Ovary (tissue), 9 donors: ENCODE measurements around the gene CRLF1. TPM values are rescaled to one million over a fixed set of nuclear protein-coding genes. Genes with fewer than 3 reads are reported as not detected.
A peak's percentile ranks its signal among the peaks of the same experiment; 100 is the strongest.

ENCODE experiments used
- DNase-seq, 5 donors: peaks; one replicate each; pipeline ENCODE4 v3.0.0-alpha.2; 2019 to 2020
- H3K27ac ChIP-seq, 2 donors: fragments of 200-600 bp; one replicate each; pipeline versions ENCODE4 v1.5.1 to v1.8.0; 2019 to 2022
- H3K27me3 ChIP-seq: fragments of 200-600 bp; one replicate; pipeline ENCODE4 v1.8.0; 2022
- H3K36me3 ChIP-seq: fragments of 200-600 bp; sonication (generic); one replicate; pipeline ENCODE4 v1.5.1; 2019
- H3K4me1 ChIP-seq: one replicate; pipeline ENCODE4 v1.8.1; 2013; ENCODE audit warnings: mild to moderate bottlenecking, moderate library complexity; ENCODE audit not compliant: insufficient read depth
- H3K4me3 ChIP-seq: fragments of 200-600 bp; sonication (generic); one replicate; pipeline ENCODE4 v1.5.1; 2017
- H3K9me3 ChIP-seq, 2 donors: fragments of 200-600 bp in 1 of 2; sonication (generic) in 1 of 2; one replicate each; pipeline versions ENCODE4 v1.5.1 to v1.8.1; 2013 to 2019; ENCODE audit warnings: mild to moderate bottlenecking in 1 of 2, moderate library complexity in 1 of 2
- CTCF ChIP-seq, 3 donors: fragments of 450-650 bp in 2 of 3; fragments of 200-600 bp in 1 of 3; IDR thresholded peaks; one replicate each; pipeline versions ENCODE4 v1.5.1 to v1.8.0; 2016 to 2022; ENCODE audit warnings: antibody characterized with exemption in 3 of 3, mild to moderate bottlenecking in 1 of 3
- EP300 ChIP-seq: sonication (generic); formaldehyde crosslinking; IDR thresholded peaks from one replicate; pipeline ENCODE4 v1.6.1; 2017; ENCODE audit warnings: antibody characterized with exemption
- POLR2A ChIP-seq: fragments of 450-650 bp; IDR thresholded peaks from one replicate; pipeline ENCODE4 v1.6.1; 2017; ENCODE audit warnings: antibody characterized with exemption, mild to moderate bottlenecking, moderate library complexity
- WGBS, 3 donors: extraction: QIAGEN DNeasy Blood & Tissue Kit in 1 of 3; methylation state at CpG; one replicate each; pipeline versions ENCODE4 v1.1.5 to v1.1.7; 2013 to 2017; 5-methylcytosine and 5-hydroxymethylcytosine counted together
- intact Hi-C, 4 donors: fragments of 100-400 bp; cut with DNase I; formaldehyde crosslinking; loops; one replicate each; pipeline versions ENCODE4 v1.11.0 to v1.15.1; 2022 to 2023
- polyA plus RNA-seq, 2 donors: library from polyadenylated mRNA; stranded (reverse); fragments of 200-250 nt in 1 of 2; fragments of 350-450 nt in 1 of 2; fragmentation: Illumina TruSeq in 1 of 2; extraction: RNeasy Lipid Tissue Mini Kit (QIAGEN cat#74804) in 1 of 2; gene quantifications; one replicate each; pipeline ENCODE4 v1.2.3, GENCODE V29; 2013 to 2014
- total RNA-seq, 7 donors: library from RNA; depleted of rRNA in 2 of 7; stranded (reverse); fragments of >200 nt in 2 of 7; fragmentation: NEBNext Ultra II Directional in 3 of 7; extraction: Animal tissue kit (Norgen Biotek cat#: 25700) in 3 of 7; gene quantifications; one replicate each; pipeline versions ENCODE4 v1.1.0 to v1.2.4, GENCODE V29; 2016 to 2023
- donor health status: DM: no; HTN: no; CAD: no; lungs with moderate emphysema.
- donor health status: DM: no; HTN: no; CAD: no.
- donor health status: Bipolar disorder and iron deficiency.
- donor health status: DM: yes; HTN: yes; CAD: no.
- donor health status: DM: no; HTN: no; CAD: no.
- donor health status: DM: yes; HTN: yes; CAD: no.

CRLF1 gene
- total and polyA plus RNA-seq, 9 donors = 0.51 to 1.2 (median 1.0) TPM; not detected in 3

GRCh38 chr19:18645035-18645511 lies 38.5 kb upstream of the CRLF1 start:
- Histone ChIP-seq H3K27ac (no peak overlapping the region), H3K9me3 (no peaks in the 10 kb centered on the region), H3K27me3 (no peaks in the 10 kb centered on the region), H3K4me1 (peaks cover 10% of the 10 kb centered on the region), H3K36me3 (no peaks in the 10 kb centered on the region), H3K4me3 (no peak overlapping the region)
- no peak for DNase-seq
- WGBS, 3 donors = 85 to 88% (median 88%) methylated on average over 13 of the region's 13 CpGs
- TF ChIP-seq POLR2A (no peak), EP300 (no peak), CTCF (IDR thresholded peaks at IDR 0.05) (no peak)
- intact Hi-C loops = no loop called here

- Histone ChIP-seq H3K4me1 (peaks cover 8% of the 10 kb centered on the region), H3K27ac (no peak overlapping the region), H3K4me3 (no peak overlapping the region), H3K9me3 (no peaks in the 10 kb centered on the region), H3K27me3 (no peaks in the 10 kb centered on the region), H3K36me3 (no peaks in the 10 kb centered on the region)
- DNase-seq = no peak
- intact Hi-C loops = no loop called here
- 72 to 78% (median 75%) methylated on average over 15 of the region's 15 CpGs for WGBS, 3 donors
- TF ChIP-seq CTCF (IDR thresholded peaks at IDR 0.05) (no peak), EP300 (no peak), POLR2A (no peak)
Measured at GRCh38 chr19:18644196-18645034, 37.8 kb upstream of the CRLF1 start.

GRCh38 chr19:18639706-18640243 lies 33.2 kb upstream of the CRLF1 start:
- no peak for DNase-seq
- no peaks in the 10 kb centered on the region for H3K36me3 ChIP-seq
- intact Hi-C loops = no loop called here
- no peak for TF ChIP-seq POLR2A
- TF ChIP-seq EP300 = no peak
- TF ChIP-seq CTCF (IDR thresholded peaks at IDR 0.05) = no peak
- 65 to 73% (median 67%) methylated on average over 8 of the region's 8 CpGs for WGBS, 3 donors
- no peak overlapping the region for H3K27ac ChIP-seq
- H3K9me3 ChIP-seq = no peaks in the 10 kb centered on the region
- peaks cover 6% of the 10 kb centered on the region for H3K4me1 ChIP-seq
- no peak overlapping the region for H3K4me3 ChIP-seq
- no peaks in the 10 kb centered on the region for H3K27me3 ChIP-seq

GRCh38 chr19:18637673-18638630 lies 31.4 kb upstream of the CRLF1 start:
- no peak for DNase-seq
- intact Hi-C loops = no loop called here
- H3K27ac ChIP-seq = peak overlapping the region; percentile 75 to 76

More at GRCh38 chr19:18637673-18638630, 31.4 kb upstream of the CRLF1 start:
- Histone ChIP-seq H3K36me3 (no peaks in the 10 kb centered on the region), H3K9me3 (no peaks in the 10 kb centered on the region), H3K27me3 (no peaks in the 10 kb centered on the region), H3K4me1 (peaks cover 6% of the 10 kb centered on the region), H3K4me3 (peak overlapping the region; percentile 62)
- TF ChIP-seq POLR2A (no peak), EP300 (no peak), CTCF (IDR thresholded peaks at IDR 0.05) (no peak)
- WGBS, 3 donors = 40 to 41% (median 40%) methylated on average over 3 of the region's 3 CpGs
